Measurements from ENCODE around the gene MMS19. TPM values are rescaled to one million over a fixed set of nuclear protein-coding genes. Genes with fewer than 3 reads are reported as not detected.
A peak's percentile ranks its signal among the peaks of the same experiment; 100 is the strongest.

Gene MMS19
- total RNA-seq, 1 donor from 2014 or later, result 127 TPM

GRCh38 chr10:97519342-97519741, 21.1 kb upstream of the MMS19 start:
- H3K27me3 Mint-ChIP-seq (ENCODE audit: unreplicated experiment), result peaks cover 4% of the 10 kb centered on the region
- H3K27ac Mint-ChIP-seq (ENCODE audit: unreplicated experiment), result peak overlapping the region; percentile 28
- peaks cover 73% of the 10 kb centered on the region for H3K4me1 Mint-ChIP-seq (ENCODE audit: unreplicated experiment)
- DNase-seq (ENCODE audit: low spot score), result no peak
- TF ChIP-seq, protein P1, sequence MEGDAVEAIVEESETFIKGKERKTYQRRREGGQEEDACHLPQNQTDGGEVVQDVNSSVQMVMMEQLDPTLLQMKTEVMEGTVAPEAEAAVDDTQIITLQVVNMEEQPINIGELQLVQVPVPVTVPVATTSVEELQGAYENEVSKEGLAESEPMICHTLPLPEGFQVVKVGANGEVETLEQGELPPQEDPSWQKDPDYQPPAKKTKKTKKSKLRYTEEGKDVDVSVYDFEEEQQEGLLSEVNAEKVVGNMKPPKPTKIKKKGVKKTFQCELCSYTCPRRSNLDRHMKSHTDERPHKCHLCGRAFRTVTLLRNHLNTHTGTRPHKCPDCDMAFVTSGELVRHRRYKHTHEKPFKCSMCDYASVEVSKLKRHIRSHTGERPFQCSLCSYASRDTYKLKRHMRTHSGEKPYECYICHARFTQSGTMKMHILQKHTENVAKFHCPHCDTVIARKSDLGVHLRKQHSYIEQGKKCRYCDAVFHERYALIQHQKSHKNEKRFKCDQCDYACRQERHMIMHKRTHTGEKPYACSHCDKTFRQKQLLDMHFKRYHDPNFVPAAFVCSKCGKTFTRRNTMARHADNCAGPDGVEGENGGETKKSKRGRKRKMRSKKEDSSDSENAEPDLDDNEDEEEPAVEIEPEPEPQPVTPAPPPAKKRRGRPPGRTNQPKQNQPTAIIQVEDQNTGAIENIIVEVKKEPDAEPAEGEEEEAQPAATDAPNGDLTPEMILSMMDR (IDR thresholded peaks at IDR 0.05; ENCODE audit: unreplicated experiment), result no peak
- H3K36me3 Mint-ChIP-seq (ENCODE audit: low read depth, unreplicated experiment), result peaks cover 7% of the 10 kb centered on the region
- no peak overlapping the region for H3K4me3 Mint-ChIP-seq (ENCODE audit: unreplicated experiment)
- H3K9me3 Mint-ChIP-seq (ENCODE audit: unreplicated experiment), result no peaks in the 10 kb centered on the region

DNA sequence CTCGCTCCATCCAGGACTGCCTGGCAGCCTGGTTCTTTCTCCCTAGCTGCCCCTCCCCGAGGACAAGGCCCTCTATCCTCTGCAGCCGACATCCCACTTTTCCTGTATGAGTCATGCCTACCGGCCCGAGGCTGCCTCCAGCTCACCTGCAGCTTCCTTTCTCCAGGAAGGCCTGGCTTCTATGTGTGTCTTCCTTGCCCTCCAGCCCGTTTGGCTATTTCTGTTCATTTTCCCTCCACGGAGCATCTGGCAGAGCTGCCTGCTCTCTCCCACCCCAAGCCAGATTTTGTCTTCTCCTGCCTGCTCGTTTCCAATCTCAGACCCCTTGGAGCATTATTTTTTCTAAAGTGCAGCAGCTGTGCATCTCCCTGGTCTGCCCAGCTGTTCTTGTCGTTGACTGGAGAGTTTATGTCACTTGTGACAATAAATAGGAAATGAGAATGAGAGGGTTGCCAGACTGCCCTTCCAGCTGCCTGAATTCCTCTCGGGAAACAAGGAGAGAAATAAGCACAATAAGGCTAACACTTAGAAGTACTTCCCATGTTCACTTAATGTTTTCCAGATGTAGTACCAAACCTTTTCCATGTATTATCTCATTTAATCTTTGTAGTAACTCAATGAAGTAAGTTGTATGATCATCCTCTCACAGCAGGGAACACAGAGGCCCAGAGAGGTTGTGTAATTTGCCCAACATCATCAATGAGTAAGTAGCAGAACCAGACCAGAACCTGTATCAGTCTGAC, 20.2 kb upstream of the MMS19 start:
- TF ChIP-seq, protein P1 (IDR thresholded peaks at IDR 0.05; ENCODE audit: unreplicated experiment), result no peak
- Mint-ChIP-seq H3K4me3 (ENCODE audit: unreplicated experiment) (peak overlapping the region; percentile 52), H3K27ac (ENCODE audit: unreplicated experiment) (peak overlapping the region; percentile 85), H3K4me1 (ENCODE audit: unreplicated experiment) (peaks cover 71% of the 10 kb centered on the region), H3K27me3 (ENCODE audit: unreplicated experiment) (peaks cover 4% of the 10 kb centered on the region), H3K36me3 (ENCODE audit: low read depth, unreplicated experiment) (peaks cover 7% of the 10 kb centered on the region), H3K9me3 (ENCODE audit: unreplicated experiment) (no peaks in the 10 kb centered on the region)
- peak; percentile 38 for DNase-seq (ENCODE audit: low spot score)

DNA sequence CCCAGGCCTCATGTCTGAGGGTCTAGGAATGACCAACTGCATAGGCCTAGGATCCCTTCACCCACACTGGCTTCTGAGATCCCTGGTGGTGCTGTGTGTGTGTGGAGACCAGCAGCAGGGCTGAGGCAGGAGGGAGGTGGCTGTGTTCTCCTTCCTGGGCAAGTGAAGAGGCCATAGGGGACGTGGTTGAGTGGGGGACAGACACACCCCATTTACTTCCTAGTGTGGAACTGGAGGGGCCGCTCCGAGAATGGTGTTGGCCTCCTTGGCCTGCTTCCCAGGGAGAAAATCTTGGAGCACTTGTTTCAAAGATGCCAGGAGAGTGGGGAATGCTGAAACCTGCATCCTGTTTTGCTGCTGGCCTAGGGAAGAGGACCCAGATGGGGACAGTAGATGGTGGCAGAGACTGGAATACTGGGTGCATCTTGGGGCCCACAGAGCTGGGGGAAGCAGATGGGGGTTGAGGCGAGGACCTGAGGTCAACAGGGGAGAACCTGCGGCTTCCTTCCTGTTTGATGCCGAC, 19.6 kb upstream of the MMS19 start:
- no peaks in the 10 kb centered on the region for H3K9me3 Mint-ChIP-seq (ENCODE audit: unreplicated experiment)
- TF ChIP-seq, protein P1 (IDR thresholded peaks at IDR 0.05; ENCODE audit: unreplicated experiment), result no peak
- no peak for DNase-seq (ENCODE audit: low spot score)
- H3K4me3 Mint-ChIP-seq (ENCODE audit: unreplicated experiment), result no peak overlapping the region
- H3K4me1 Mint-ChIP-seq (ENCODE audit: unreplicated experiment), result peaks cover 72% of the 10 kb centered on the region
- H3K36me3 Mint-ChIP-seq (ENCODE audit: low read depth, unreplicated experiment), result peaks cover 10% of the 10 kb centered on the region
- peak overlapping the region; percentile 85 for H3K27ac Mint-ChIP-seq (ENCODE audit: unreplicated experiment)
- peaks cover 4% of the 10 kb centered on the region for H3K27me3 Mint-ChIP-seq (ENCODE audit: unreplicated experiment)

- peaks cover 8% of the 10 kb centered on the region for H3K36me3 Mint-ChIP-seq (ENCODE audit: low read depth, unreplicated experiment)
- H3K9me3 Mint-ChIP-seq (ENCODE audit: unreplicated experiment), result no peaks in the 10 kb centered on the region
- DNase-seq (ENCODE audit: low spot score), result no peak
- TF ChIP-seq, protein P1 (IDR thresholded peaks at IDR 0.05; ENCODE audit: unreplicated experiment), result no peak
- H3K4me1 Mint-ChIP-seq (ENCODE audit: unreplicated experiment), result peaks cover 72% of the 10 kb centered on the region
- H3K27me3 Mint-ChIP-seq (ENCODE audit: unreplicated experiment), result peaks cover 4% of the 10 kb centered on the region
- H3K27ac Mint-ChIP-seq (ENCODE audit: unreplicated experiment), result peak overlapping the region; percentile 96
- no peak overlapping the region for H3K4me3 Mint-ChIP-seq (ENCODE audit: unreplicated experiment)
Measured at GRCh38 chr10:97517096-97517750, 19.0 kb upstream of the MMS19 start.

All from endothelial cell (in vitro differentiated cells).